D341Med (cell line): Measurements from ENCODE around the gene SMIM22.
A peak's percentile ranks its signal among the peaks of the same experiment; 100 is the strongest.

ENCODE experiments used
- DNase-seq: peaks from one replicate; pipeline ENCODE4 v3.0.0; 2012; ENCODE audit warnings: low spot score

Gene SMIM22

GRCh38 chr16:4795828-4796572 lies 831 bp downstream of the SMIM22 start:
- peak; percentile 14 for DNase-seq

- peak; percentile 8 for DNase-seq
These were observed 2.0 kb downstream of the SMIM22 start for GRCh38 chr16:4796982-4797804.

- peak; percentile 3 for DNase-seq
These were observed 2.7 kb downstream of the SMIM22 start for GRCh38 chr16:4797805-4798252.

- peak; percentile 8 for DNase-seq
These were observed 3.3 kb downstream of the SMIM22 start for GRCh38 chr16:4798456-4798855.

- DNase-seq: no peak
These were observed 4.1 kb downstream of the SMIM22 start for GRCh38 chr16:4799171-4799855.

- DNase-seq: peak; percentile 37
These were observed 5.3 kb downstream of the SMIM22 start for GRCh38 chr16:4800290-4801041.

- no peak for DNase-seq
These were observed 6.1 kb downstream of the SMIM22 start for GRCh38 chr16:4801051-4801961.

- DNase-seq: peak; percentile 83
These were observed 6.9 kb downstream of the SMIM22 start, which contains the start of gene ROGDI for GRCh38 chr16:4801962-4802658. Gene ROGDI (minus strand): TSS chr16:4802633. CDS start chr16:4802571, 62 bp downstream.

- peak; percentile 97 for DNase-seq
These were observed 7.6 kb downstream of the SMIM22 start for GRCh38 chr16:4802659-4803287.

- peak; percentile 11 for DNase-seq
These were observed 8.3 kb downstream of the SMIM22 start for GRCh38 chr16:4803401-4803844.

GRCh38 chr16:4803898-4804762 lies 9.0 kb downstream of the SMIM22 start:
- no peak for DNase-seq

- no peak for DNase-seq
These were observed 10.1 kb downstream of the SMIM22 start for GRCh38 chr16:4805231-4805630.

GRCh38 chr16:4806280-4806679 lies 11.1 kb downstream of the SMIM22 start:
- DNase-seq: no peak

GRCh38 chr16:4811242-4811641 lies 16.1 kb downstream of the SMIM22 start:
- DNase-seq: no peak

- no peak for DNase-seq
These were observed 16.6 kb downstream of the SMIM22 start for GRCh38 chr16:4811773-4812172.

GRCh38 chr16:4813251-4814003 lies 18.3 kb downstream of the SMIM22 start:
- no peak for DNase-seq

GRCh38 chr16:4814046-4814445 lies 18.9 kb downstream of the SMIM22 start:
- DNase-seq: no peak
